MCF 10A (cell line): ENCODE results near the gene CBX6. TPM values are rescaled to one million over a fixed set of nuclear protein-coding genes. Genes with fewer than 3 reads are reported as not detected.

Experiments
- BruUV-seq: library from RNA; stranded (reverse); fragments of 400-500 nt; replicated peaks from 2 replicates; lab custom pipeline; 2021; lab: Mats Ljungman, UMichigan
- CTCF ChIA-PET: fragments of 300-600 bp; sonication (Branson Sonifier 250); formaldehyde crosslinking; extraction: SDS; loops from one replicate; lab custom pipeline; 2021; ENCODE audit warnings: antibody characterized with exemption, inconsistent platforms; lab: Yijun Ruan, JAX
- POLR2A ChIA-PET: fragments of 300-600, 350-650 bp; sonication (Branson Sonifier 250); formaldehyde crosslinking; extraction: SDS; loops from one replicate; lab custom pipeline; 2020; ENCODE audit warnings: antibody characterized with exemption, inconsistent platforms; lab: Yijun Ruan, JAX
- DNase-seq: peaks from one replicate; pipeline ENCODE4 v3.0.0-alpha.2; 2018; ENCODE audit not compliant: unreplicated experiment
- H3K27ac Mint-ChIP-seq: one replicate; pipeline ENCODE4 v1.8.0; 2022; ENCODE audit warnings: mild to moderate bottlenecking, low read depth, mixed read lengths; ENCODE audit not compliant: unreplicated experiment
- H3K27me3 Mint-ChIP-seq: one replicate; pipeline ENCODE4 v1.8.0; 2022; ENCODE audit warnings: mixed read lengths; ENCODE audit not compliant: insufficient read depth, unreplicated experiment
- H3K36me3 Mint-ChIP-seq: one replicate; pipeline ENCODE4 v1.8.0; 2022; ENCODE audit warnings: mild to moderate bottlenecking, moderate library complexity, mixed read lengths; ENCODE audit not compliant: insufficient read depth, unreplicated experiment
- H3K4me1 Mint-ChIP-seq: one replicate; pipeline ENCODE4 v1.8.0; 2022; ENCODE audit warnings: mixed read lengths; ENCODE audit not compliant: insufficient read depth, unreplicated experiment
- H3K4me3 Mint-ChIP-seq: one replicate; pipeline ENCODE4 v1.8.0; 2022; ENCODE audit warnings: mild to moderate bottlenecking, moderate library complexity, mixed read lengths; ENCODE audit not compliant: unreplicated experiment
- H3K9me3 Mint-ChIP-seq: one replicate; pipeline ENCODE4 v1.8.0; 2022; ENCODE audit warnings: mixed read lengths; ENCODE audit not compliant: unreplicated experiment
- CTCF ChIP-seq: fragments of 200-600 bp; IDR thresholded peaks from one replicate; pipeline ENCODE4 v1.8.0; 2022; ENCODE audit warnings: antibody characterized with exemption, mild to moderate bottlenecking; ENCODE audit not compliant: unreplicated experiment
- intact Hi-C: fragments of 100-400 bp; cut with micrococcal nuclease; formaldehyde crosslinking; loops from 2 replicates; pipeline ENCODE4 v1.14.1; 2022
- total RNA-seq: library from RNA; stranded (reverse); gene quantifications from 2 replicates; pipeline ENCODE4 v1.2.3, GENCODE V29; 2022

CBX6 gene
- total RNA-seq, 1 experiment from 2014 or later, result 22.9 TPM

- DNase-seq, result no peak
- intact Hi-C loops, result no loop called here
- H3K4me1 Mint-ChIP-seq, result peaks cover 4% of the 10 kb centered on the region
- POLR2A ChIA-PET, result no interaction called here
- no TSS peak for BruUV-seq
- TF ChIP-seq CTCF, result no peak
- H3K9me3 Mint-ChIP-seq, result no peaks in the 10 kb centered on the region
- H3K27ac Mint-ChIP-seq, result no peak overlapping the region
- no peak overlapping the region for H3K4me3 Mint-ChIP-seq
- no peaks in the 10 kb centered on the region for H3K36me3 Mint-ChIP-seq
- H3K27me3 Mint-ChIP-seq, result no peaks in the 10 kb centered on the region
- CTCF ChIA-PET, result no interaction called here
Measured at GRCh38 chr22:38830026-38830844, 41.8 kb downstream of the CBX6 start.

GRCh38 chr22:38829485-38829884 is 42.5 kb downstream of the CBX6 start:
- H3K27me3 Mint-ChIP-seq, result no peaks in the 10 kb centered on the region
- ChIA-PET POLR2A (no interaction called here), CTCF (interaction anchor here (0.9 kb wide), 1 partner anchor 58 kb away, joined by 3 read pairs; no protein-coding TSS in a partner anchor)
- H3K4me3 Mint-ChIP-seq, result no peak overlapping the region
- H3K9me3 Mint-ChIP-seq, result no peaks in the 10 kb centered on the region
- no peak for DNase-seq
- BruUV-seq, result no TSS peak
- peaks cover 4% of the 10 kb centered on the region for H3K4me1 Mint-ChIP-seq
- TF ChIP-seq CTCF, result no peak
- H3K36me3 Mint-ChIP-seq, result no peaks in the 10 kb centered on the region
- H3K27ac Mint-ChIP-seq, result no peak overlapping the region
- intact Hi-C loops, result no loop called here

GRCh38 chr22:38828616-38829205 is 43.3 kb downstream of the CBX6 start:
- BruUV-seq, result no TSS peak
- H3K36me3 Mint-ChIP-seq, result no peaks in the 10 kb centered on the region
- no peak for DNase-seq
- H3K27me3 Mint-ChIP-seq, result no peaks in the 10 kb centered on the region
- no peak for TF ChIP-seq CTCF
- H3K4me3 Mint-ChIP-seq, result no peak overlapping the region
- H3K9me3 Mint-ChIP-seq, result no peaks in the 10 kb centered on the region
- ChIA-PET CTCF (interaction anchor here (0.6 to 1.1 kb wide), 3 partner anchors 41 to 62 kb away, joined by 3 to 4 read pairs (median 3); no protein-coding TSS in a partner anchor), POLR2A (no interaction called here)
- no peak overlapping the region for H3K27ac Mint-ChIP-seq
- intact Hi-C loops, result no loop called here
- no peaks in the 10 kb centered on the region for H3K4me1 Mint-ChIP-seq

GRCh38 chr22:38828191-38828590 is 43.8 kb downstream of the CBX6 start:
- POLR2A ChIA-PET, result no interaction called here
- Mint-ChIP-seq H3K9me3 (no peaks in the 10 kb centered on the region), H3K27me3 (no peaks in the 10 kb centered on the region), H3K4me3 (no peak overlapping the region), H3K4me1 (no peaks in the 10 kb centered on the region), H3K36me3 (no peaks in the 10 kb centered on the region), H3K27ac (no peak overlapping the region)
- no peak for DNase-seq
- no TSS peak for BruUV-seq
- TF ChIP-seq CTCF, result no peak
- CTCF ChIA-PET, result interaction anchor here (0.6 to 1.1 kb wide), 2 partner anchors 42 to 61 kb away, joined by 3 to 4 read pairs; no protein-coding TSS in a partner anchor
- intact Hi-C loops, result no loop called here
